IPS DF 4.7 (cell line): ENCODE results near the gene SNX1.
"Not testable (repeated sequence)": the region's sequence is repeated elsewhere in the genome, so short reads cannot be mapped to it uniquely, and the experiment has no call there.

Experiments
- DNase-seq: peaks from one replicate; pipeline ENCODE4 v3.0.0-alpha.2; 2013; ENCODE audit warnings: low spot score; ENCODE audit errors: extremely low read depth

Gene SNX1

GRCh38 chr15:64072812-64073211, 23.0 kb upstream of the SNX1 start:
- DNase-seq = no peak

DNA sequence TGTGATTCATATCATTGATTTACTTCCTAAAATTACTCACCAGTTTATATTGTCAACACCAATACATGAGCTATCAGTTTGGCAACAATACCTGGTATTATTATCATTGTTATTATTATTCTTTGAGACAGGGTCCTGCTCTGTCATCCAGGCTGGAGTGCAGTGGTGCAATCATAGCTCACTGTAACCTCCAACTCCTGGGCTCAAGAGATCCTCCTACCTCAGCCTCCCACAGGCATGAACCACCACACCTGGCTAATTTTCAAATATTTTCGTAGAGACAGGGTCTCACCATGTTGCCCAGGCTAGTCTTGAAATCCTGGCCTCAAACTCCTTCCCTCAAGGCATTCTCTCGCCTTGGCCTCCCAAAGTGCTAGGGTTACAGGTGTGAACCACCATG, 22.3 kb upstream of the SNX1 start:
- DNase-seq = not testable (repeated sequence)

DNA sequence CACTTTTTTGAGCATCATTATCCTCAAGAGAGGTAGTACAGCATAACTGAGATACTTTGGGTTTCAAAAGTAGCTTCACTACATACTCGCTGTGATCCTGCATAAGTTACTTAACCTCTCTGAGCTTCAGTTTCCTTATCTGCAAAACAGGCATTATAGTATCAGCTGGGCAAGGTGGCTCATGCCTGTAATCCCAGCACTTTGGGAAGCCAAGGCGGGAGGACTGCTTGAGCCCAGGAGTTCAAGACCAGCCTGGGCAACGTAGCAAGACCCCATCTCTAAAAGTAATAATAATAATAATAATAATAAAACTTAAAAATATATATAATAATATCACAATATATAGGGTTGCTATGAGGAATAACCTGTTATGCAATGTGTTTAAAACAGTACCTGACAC, 13.0 kb upstream of the SNX1 start:
- DNase-seq = no peak

DNA sequence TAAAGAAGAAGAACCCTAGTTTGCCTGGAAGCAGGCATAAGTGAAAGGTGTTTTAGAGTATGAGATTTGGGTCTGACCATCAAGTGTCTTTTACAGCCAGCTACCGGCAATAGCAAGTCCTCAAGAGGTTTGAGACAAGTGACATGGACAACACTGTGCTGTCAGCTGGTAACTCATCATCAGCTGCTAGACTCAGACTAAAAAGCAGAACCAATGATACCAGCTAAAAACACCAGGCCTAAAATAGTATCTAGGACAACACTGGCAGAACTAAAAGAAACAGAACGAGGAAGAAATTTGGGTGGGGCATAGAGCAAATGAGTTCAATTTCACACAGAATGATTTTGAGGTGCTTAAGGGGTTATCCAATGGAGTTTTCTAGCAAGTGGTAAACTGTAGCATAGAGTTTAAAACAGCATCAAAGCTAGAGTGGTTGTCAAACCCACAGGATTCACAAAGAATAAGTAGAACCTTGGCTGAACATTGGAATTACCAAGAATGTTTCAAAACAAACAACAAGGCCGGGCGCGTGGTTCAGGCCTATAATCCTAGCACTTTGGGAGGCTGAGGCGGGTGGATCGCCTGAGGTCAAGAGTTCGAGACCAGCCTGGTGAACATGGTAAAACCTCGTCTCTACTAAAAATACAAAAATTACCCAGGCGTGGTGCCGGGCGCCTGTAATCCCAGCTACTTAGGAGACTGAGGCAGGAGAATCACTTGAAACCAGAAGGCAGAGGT, 6.1 kb upstream of the SNX1 start:
- no peak for DNase-seq

DNA sequence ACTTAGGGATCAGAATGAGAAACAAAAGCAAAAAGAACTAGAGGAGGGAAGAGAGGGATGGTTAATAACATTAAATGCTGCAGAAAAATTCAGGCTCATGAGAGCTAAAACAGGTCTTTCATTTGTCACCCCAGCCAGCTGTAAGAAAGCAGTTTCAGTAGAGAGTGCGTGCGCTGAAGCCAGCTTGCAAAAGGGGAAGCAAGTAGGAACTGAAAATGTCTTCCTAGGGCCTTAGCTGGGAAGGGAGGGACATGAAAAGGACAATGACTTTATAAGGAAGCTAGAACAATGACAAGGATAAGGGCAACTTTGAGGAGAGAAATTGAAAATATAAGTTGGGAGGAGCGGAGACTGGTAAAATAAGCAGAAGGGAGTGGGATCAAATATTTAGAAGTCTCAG, 5.3 kb upstream of the SNX1 start:
- no peak for DNase-seq

DNA sequence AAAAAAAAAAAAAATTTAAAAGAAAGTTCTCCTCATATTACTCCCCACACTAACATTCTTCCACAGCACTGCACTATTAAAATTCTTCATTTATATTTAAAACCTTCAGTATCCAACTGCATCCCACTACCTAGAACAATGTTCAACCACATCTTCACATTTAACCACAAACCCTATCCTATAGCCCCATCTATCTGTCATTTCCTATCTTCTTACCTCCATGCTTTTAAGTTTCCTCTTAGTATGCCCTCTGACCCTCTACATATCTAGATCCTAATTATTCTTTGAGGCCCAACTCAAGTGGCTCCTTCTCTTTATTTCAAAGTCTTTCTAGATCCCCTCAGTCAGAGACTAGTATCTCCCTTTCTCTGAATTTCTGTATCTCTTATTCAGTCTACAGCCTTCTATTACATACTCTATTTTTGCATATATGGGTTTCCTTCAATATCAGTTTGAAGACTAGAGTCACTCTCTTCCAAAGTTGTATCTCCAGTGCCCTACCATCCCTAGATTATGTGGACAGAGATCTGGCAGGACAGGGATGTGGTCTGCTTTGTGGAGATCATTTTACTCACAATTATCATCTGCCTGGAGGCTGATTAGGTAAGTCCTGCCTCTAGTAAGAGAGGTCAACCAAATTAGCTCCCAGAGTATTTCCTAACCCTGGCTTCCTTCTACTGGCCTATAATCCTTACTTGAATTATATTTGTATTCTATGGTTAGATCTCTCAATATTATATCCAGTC, 3.5 kb upstream of the SNX1 start:
- no peak for DNase-seq

DNA sequence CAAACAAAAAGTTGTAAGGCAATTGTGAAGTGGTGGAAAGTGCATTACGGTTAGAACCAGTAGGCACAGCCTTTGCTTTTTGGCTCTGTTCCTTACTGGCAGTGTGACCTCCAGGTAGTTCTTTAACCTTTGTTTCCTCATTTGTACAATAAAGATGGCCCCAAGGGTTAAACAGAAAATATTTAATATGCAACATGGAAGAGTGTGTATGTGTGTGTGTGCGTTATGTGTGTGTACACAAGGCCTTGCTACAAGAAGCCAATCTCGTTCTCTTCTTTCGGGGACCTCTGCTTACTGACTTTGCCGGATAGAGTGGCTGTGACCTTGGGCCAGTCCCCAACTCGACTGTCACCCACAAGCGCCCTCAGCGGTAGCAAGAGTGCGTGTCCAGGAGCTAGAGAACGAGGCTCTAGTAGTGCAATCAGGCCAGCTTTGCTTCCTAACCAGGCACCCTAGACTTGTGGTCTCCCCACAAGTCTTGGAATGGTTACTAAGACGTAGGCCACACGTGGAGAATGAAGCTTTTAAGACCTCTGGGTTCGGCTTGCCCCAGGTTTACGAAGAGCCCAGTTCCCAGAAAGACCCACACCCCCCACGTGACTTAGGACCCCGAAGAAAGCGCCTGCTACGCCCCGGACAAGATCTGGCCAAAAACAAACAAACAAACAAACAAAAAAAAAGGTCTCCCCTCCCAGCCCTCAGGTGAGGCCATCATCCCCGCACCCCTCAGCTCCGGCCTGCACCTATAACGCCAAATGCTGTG, 2.7 kb upstream of the SNX1 start:
- DNase-seq = no peak

GRCh38 chr15:64093627-64094417, 2.0 kb upstream of the SNX1 start, which contains the start of gene CIAO2A:
Gene CIAO2A (minus strand): TSS chr15:64093838. CDS start chr15:64093768, 70 bp downstream.
- DNase-seq = peak; percentile 99

DNA sequence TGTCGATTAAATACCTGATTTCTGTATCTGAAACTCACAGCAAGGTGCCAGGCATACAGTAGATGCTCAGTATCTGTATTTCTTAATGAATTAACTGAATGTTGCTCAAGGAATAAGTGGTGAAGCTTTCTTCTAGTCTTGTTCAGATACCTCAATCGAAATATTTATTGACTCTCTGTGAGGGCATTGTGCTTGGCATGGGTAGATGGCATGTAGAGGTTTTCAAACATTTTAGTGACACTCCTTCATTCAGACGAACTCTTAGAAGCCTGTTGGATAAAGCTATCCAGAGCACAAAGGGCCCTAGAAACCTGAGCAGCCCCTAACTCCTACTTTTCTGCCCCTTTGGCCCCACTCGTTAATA, 369 bp upstream of the SNX1 start:
- no peak for DNase-seq

DNA sequence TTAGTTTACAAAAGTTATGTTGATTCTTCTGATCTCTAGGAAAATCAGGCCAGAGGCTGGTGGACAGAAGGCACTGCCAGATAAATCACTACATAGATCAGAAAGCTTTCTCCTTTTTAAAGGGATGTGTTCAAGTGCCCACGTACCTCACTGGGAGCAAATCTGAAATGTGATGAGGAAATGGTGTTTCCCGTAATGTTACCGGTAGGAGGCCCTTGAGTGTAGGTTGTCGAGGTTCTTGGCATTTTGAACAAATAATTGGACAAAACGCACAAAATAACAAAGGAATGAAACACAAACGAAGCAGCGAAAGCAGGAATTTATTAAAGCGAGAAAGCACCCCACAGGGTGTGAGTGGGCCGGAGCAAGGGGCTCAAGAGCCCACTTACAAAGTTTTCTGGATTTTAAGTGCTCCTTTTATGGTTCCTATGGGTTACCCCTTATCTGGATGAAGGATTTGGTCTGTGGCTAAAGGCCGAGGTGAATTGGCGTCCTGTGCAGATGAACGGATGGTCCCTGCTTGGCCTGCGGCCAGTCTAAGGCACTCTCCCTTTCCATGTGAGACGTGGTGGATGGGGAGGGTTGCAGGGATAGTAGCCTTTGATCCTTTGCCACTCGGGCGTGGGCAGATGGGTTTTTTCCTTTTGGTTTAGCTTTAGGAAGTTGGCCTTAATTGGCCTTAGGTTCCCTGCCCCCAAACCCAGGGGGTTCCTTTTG, 1.0 kb downstream of the SNX1 start:
- DNase-seq = no peak

GRCh38 chr15:64099379-64099778, 3.6 kb downstream of the SNX1 start:
- DNase-seq = no peak

- DNase-seq = no peak
Observed at GRCh38 chr15:64100958-64101357, 5.2 kb downstream of the SNX1 start.

DNA sequence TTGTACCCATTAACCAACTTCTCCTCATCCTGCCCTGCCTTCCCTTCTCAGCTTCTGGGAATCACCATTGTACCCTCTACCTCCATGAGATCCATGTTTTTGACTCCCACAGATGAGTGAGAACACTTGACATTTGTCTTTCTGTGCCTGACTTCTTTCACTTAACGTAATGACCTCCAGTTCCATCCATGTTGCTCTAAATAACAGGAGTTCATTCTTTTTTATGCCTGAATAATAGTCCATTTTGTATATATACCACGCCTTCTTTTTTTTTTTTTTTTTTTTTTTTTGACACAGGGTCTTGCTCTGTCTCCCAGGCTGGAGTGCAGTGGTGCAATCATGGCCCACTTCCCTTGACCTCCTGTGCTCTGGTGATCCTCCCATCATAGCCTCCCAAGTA, 6.7 kb downstream of the SNX1 start:
- no peak for DNase-seq

DNA sequence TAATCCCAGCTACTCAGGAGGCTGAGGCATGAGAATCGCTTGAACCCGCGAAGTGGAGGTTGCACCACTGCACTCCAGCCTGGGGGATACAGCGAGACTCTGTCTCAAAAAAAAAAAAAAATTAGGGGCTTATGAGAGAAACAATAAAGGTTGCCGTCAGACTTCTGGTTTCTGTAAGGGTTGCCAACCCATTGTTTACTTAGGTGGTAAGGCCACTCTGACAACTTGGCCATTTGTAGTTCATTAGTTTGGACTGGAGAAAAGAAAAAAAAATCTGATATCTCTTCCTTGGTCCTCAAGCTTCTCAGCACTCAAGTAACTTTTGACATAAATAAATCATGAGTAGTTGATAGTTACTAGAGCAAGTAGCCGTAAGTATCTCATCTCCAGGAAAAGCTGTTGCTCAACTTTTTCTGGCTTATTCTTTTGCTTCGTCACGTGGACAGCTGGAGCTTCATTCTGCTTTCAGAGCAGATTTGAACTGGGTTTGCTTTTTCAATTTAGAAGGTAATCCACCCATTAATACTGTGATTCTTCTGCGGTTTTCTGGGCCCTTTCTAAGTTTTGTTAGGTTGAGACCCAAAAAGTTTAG, 9.4 kb downstream of the SNX1 start:
- no peak for DNase-seq

DNA sequence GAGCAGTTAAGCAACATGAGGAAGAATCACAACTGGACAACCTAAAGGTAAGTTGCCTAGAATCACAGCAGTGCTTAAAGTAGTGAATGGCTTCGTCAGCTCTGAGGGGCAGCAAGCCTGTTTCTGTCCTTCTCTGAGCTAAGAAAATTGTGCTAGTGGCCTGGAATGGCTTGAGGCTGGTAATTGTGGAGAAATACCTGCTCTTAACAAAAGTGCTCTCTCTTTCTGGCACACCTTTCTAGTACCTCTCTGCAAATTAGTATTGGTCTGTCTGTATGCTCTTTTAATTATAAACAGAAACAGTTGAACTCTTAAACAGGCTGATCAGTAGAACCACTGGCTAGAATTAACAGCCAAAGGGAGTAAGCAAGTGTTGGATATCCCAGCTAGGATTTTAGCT, 11.6 kb downstream of the SNX1 start:
- no peak for DNase-seq

DNA sequence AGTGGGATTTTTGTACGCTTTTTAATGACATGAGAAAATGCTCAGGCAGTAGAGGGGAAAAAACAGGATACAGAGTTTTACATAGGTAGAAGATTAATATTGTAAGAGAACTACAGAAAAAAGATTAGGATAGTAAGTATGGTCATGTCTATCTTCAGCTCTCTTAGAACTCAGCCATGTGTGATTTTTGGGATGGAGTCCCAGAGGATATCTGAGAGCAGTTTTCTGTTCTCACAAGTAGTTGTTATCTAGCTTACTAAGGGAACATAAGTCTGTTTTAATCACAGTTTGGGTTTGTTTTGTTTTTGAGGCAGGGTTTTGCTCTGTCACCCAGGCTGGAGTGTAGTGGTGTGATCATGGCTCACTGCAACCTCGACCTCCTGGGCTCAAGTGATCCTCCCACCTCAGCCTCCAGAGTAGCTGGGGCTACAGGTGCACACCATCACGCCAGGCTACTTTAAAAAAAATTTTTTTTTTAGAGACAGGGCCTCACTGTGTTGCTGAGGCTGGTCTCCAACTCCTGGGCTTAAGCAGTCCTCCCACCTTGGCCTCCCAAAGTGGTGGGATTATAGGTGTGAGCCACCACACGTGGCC, 14.4 kb downstream of the SNX1 start:
- not testable (repeated sequence) for DNase-seq

DNA sequence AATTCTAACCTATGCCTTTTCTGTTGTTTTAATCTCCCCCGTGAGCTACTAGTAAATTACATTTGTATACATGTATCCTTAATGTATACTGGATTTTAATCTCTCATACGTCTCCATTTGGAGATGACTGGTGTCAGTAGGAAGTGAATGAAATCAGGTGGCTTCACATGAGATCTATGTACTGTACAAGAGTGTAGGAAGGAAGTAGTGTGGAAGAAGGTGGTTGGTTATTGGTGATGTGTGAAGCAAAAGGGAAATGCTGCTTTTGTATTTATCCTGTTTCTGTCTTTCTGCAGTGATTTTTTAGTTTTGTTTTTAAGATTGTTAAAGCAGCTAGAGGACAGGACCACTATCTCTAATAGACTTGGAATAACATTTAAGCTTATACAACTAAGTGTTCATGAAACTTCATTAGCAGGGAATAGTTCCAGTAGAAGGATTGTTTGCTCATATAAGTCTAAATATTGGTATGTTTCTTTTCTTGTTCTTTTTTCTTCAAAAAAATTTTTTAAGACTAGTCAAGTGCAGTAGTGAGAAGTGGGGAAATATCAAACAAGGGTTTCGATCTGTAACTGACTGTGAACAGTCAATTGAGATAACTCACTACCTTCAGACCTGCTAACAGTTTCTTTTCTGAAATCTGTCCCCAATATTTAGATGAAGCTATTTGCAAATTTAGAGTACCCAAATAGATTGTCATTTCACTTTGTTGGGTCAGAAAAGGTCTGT, 15.3 kb downstream of the SNX1 start:
- DNase-seq = no peak

DNA sequence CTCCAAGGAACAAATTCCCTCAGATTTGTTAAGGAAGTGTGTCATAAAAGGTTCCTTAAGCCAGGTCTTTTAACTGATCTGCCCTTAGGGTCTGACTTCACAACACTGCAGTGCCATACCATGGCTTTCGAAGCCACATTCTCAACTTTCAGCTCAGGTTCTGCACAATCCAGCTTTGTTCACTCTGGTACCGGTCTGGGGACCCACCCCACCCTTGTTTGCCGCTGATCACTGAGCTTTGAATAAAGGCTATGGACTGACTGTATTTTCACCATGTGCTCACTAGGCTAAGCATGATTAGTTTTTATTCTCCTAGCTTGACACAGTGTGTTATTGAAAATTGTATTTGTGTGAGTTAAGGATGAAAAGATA, 15.9 kb downstream of the SNX1 start:
- no peak for DNase-seq

GRCh38 chr15:64112073-64112772, 16.4 kb downstream of the SNX1 start:
- no peak for DNase-seq
